Right atrium auricular region (tissue), 2 donors: ENCODE results near the gene CCDC30. TPM values are rescaled to one million over a fixed set of nuclear protein-coding genes. Genes with fewer than 3 reads are reported as not detected.

Source experiments
- DNase-seq: peaks from one replicate; pipeline ENCODE4 v3.0.0-alpha.2; 2019; ENCODE audit warnings: low spot score
- H3K27ac ChIP-seq, 2 donors: fragments of 200-600 bp; sonication (generic); 1 replicate in 1 of 2; 2 replicates in 1 of 2; pipeline ENCODE4 v1.5.1; 2016 to 2019
- H3K27me3 ChIP-seq, 2 donors: fragments of 200-600 bp; sonication (generic); one replicate each; pipeline versions ENCODE4 v1.5.1 to v1.6.0; 2017 to 2019
- H3K36me3 ChIP-seq: fragments of 200-600 bp; sonication (generic); one replicate; pipeline ENCODE4 v1.5.1; 2016
- H3K4me1 ChIP-seq, 2 donors: fragments of 200-600 bp; sonication (generic); one replicate each; pipeline versions ENCODE4 v1.5.1 to v1.6.0; 2017 to 2019
- H3K4me3 ChIP-seq, 2 donors: fragments of 200-600 bp; sonication (generic); 1 replicate in 1 of 2; 2 replicates in 1 of 2; pipeline ENCODE4 v1.5.1; 2017 to 2019; ENCODE audit warnings: mild to moderate bottlenecking in 1 of 2, moderate library complexity in 1 of 2
- H3K9me3 ChIP-seq, 2 donors: fragments of 200-600 bp; sonication (generic); one replicate each; pipeline ENCODE4 v1.5.1; 2019
- total RNA-seq, 2 donors: library from RNA; depleted of rRNA; stranded (reverse); fragments of >200 nt; gene quantifications; one replicate each; pipeline ENCODE4 v1.1.0, GENCODE V29; 2016
- TF ChIP-seq, protein P1 (sequence below), 2 donors: fragments of 200-600 bp; sonication (generic); IDR thresholded peaks; one replicate each; pipeline ENCODE4 v1.5.1; 2019; ENCODE audit warnings: antibody characterized with exemption in 2 of 2

Gene CCDC30
- total RNA-seq, 2 donors from 2014 or later = 0.47 to 0.63 TPM

DNA sequence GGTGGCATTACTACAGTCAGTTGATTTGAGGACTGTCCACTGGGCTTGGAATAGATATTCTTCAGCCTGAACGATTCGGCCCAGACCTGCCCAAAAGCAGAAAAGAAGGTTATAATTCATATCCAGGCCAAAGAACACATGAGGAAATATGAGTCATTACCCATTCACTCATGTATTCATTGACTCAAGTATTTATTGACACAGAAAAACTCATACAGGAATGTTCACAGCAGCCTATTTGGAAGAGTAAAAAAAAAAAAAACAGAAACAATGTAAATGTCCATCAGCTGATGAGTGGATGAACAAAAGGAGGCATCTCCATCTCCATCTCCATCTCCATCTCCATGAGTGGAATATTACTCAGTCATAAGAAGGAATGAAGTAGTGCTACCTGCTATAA, 23.1 kb upstream of the CCDC30 start:
- Histone ChIP-seq H3K36me3 (no peaks in the 10 kb centered on the region), H3K4me1 (no peaks in the 10 kb centered on the region), H3K27ac (no peak overlapping the region), H3K4me3 (no peak overlapping the region), H3K9me3 (no peaks in the 10 kb centered on the region), H3K27me3 (no peaks in the 10 kb centered on the region)
- DNase-seq = no peak
- TF ChIP-seq, protein P1, sequence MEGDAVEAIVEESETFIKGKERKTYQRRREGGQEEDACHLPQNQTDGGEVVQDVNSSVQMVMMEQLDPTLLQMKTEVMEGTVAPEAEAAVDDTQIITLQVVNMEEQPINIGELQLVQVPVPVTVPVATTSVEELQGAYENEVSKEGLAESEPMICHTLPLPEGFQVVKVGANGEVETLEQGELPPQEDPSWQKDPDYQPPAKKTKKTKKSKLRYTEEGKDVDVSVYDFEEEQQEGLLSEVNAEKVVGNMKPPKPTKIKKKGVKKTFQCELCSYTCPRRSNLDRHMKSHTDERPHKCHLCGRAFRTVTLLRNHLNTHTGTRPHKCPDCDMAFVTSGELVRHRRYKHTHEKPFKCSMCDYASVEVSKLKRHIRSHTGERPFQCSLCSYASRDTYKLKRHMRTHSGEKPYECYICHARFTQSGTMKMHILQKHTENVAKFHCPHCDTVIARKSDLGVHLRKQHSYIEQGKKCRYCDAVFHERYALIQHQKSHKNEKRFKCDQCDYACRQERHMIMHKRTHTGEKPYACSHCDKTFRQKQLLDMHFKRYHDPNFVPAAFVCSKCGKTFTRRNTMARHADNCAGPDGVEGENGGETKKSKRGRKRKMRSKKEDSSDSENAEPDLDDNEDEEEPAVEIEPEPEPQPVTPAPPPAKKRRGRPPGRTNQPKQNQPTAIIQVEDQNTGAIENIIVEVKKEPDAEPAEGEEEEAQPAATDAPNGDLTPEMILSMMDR (IDR thresholded peaks at IDR 0.05) = no peak

GRCh38 chr1:42442662-42443061, 20.4 kb upstream of the CCDC30 start:
- Histone ChIP-seq H3K27me3 (no peaks in the 10 kb centered on the region), H3K4me3 (no peak overlapping the region), H3K9me3 (no peaks in the 10 kb centered on the region), H3K36me3 (no peaks in the 10 kb centered on the region), H3K27ac (no peak overlapping the region), H3K4me1 (no peaks in the 10 kb centered on the region)
- TF ChIP-seq, protein P1 (IDR thresholded peaks at IDR 0.05) = no peak
- no peak for DNase-seq

- Histone ChIP-seq H3K27me3 (no peaks in the 10 kb centered on the region), H3K4me3 (no peak overlapping the region), H3K36me3 (no peaks in the 10 kb centered on the region), H3K4me1 (no peaks in the 10 kb centered on the region), H3K9me3 (no peaks in the 10 kb centered on the region), H3K27ac (no peak overlapping the region)
- DNase-seq = no peak
- TF ChIP-seq, protein P1 (IDR thresholded peaks at IDR 0.05) = no peak
Observed at GRCh38 chr1:42449256-42449655, 13.8 kb upstream of the CCDC30 start.

DNA sequence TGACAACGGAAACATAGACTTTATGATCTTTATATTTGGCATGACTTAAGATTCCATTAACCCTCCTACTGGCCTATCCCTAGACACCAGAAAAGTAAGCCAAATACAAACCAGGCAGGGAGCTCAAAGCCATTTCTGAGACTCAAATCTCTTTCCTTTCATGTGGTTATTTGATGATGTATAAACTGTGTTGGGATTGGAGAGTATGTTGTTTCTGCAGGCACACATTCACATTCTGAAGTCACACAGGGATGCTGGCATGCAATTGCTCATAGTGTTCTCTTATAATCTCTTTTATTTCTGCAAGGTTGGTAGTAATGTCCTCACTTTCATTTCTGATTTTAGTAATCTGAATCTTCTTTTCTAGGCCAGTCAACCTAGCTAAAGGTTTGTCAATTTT, 13.0 kb upstream of the CCDC30 start:
- Histone ChIP-seq H3K27ac (no peak overlapping the region), H3K27me3 (no peaks in the 10 kb centered on the region), H3K4me1 (no peaks in the 10 kb centered on the region), H3K9me3 (no peaks in the 10 kb centered on the region), H3K4me3 (no peak overlapping the region), H3K36me3 (no peaks in the 10 kb centered on the region)
- TF ChIP-seq, protein P1 (IDR thresholded peaks at IDR 0.05) = no peak
- DNase-seq = no peak

DNA sequence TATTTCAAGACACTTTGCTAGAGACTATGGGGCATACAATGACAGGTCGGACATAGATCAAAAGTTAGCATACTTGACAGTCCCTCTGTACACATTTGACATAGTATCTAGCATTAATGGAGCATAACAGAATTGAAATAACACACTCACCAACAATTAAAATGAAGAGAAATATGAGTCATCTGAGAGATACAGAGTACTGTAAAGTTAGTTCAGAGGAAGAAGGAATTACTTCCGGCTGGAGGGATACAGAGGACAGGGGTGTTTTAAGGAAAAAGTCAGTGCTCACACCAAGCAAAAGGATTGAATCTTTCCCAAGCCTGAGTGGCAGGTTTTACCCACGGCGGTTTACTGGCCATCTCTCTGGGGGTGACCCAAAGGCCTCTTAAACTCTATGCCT, 9.7 kb upstream of the CCDC30 start:
- Histone ChIP-seq H3K4me1 (peaks cover 0 to 21% of the 10 kb centered on the region in 2 donors), H3K4me3 (no peak overlapping the region), H3K36me3 (no peaks in the 10 kb centered on the region), H3K27ac (no peak overlapping the region), H3K27me3 (no peaks in the 10 kb centered on the region), H3K9me3 (no peaks in the 10 kb centered on the region)
- TF ChIP-seq, protein P1 (IDR thresholded peaks at IDR 0.05) = no peak
- no peak for DNase-seq

DNA sequence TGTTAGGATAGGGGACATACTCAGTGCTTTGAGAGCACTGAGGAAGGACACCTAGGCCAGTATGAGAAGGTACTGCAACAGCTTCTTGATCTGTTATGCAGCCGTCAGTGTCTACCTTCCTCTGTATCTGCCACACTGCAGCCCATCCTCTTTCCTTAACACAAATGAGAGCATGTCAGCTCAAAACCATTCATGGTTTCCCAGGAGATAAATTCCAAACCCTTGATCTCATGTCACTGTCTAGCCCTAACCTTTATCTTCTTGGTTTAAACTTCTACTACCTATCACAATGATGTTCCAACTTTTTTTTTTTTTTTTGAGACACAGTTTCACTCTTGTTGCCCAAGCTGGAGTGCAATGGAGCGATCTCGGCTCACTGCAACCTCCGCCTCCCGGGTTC, 8.7 kb upstream of the CCDC30 start:
- no peak overlapping the region for H3K27ac ChIP-seq
- TF ChIP-seq, protein P1 (IDR thresholded peaks at IDR 0.05) = no peak
- H3K36me3 ChIP-seq = peaks cover 8% of the 10 kb centered on the region
- H3K4me3 ChIP-seq = no peak overlapping the region
- no peaks in the 10 kb centered on the region for H3K9me3 ChIP-seq
- no peak for DNase-seq
- H3K27me3 ChIP-seq = no peaks in the 10 kb centered on the region
- H3K4me1 ChIP-seq = peaks cover 0 to 23% of the 10 kb centered on the region in 2 donors
